Motor neuron (in vitro differentiated cells): ENCODE measurements around the gene NEU1. TPM values are rescaled to one million over a fixed set of nuclear protein-coding genes. Genes with fewer than 3 reads are reported as not detected.

Experiments
- ATAC-seq, 8 experiments: fragments of 200-7000 bp; cut with Tn5 transposase; replicated peaks in 6 of 8; 2 replicates each; pipeline ENCODE4 v1.8.0; 2021; ENCODE audit warnings: mild to moderate bottlenecking in 8 of 8, moderate library complexity in 8 of 8
- H3K27ac ChIP-seq, 2 donors: fragments of 250-450 bp; sonication (Bioruptor Pico); 2 replicates each; pipeline ENCODE4 v1.9.0; 2021; ENCODE audit warnings: antibody characterized with exemption in 2 of 2, mild to moderate bottlenecking in 2 of 2, moderate library complexity in 1 of 2
- H3K4me1 ChIP-seq, 2 donors: fragments of 250-450 bp; sonication (Bioruptor Pico); replicated peaks in 1 of 2; 2 replicates each; pipeline ENCODE4 v1.6.1; 2021; ENCODE audit warnings: antibody characterized with exemption in 2 of 2, mild to moderate bottlenecking in 2 of 2, moderate library complexity in 1 of 2
- H3K4me3 ChIP-seq, 5 donors: fragments of 250-450 bp; sonication (Bioruptor Pico); 2 replicates each; pipeline ENCODE4 v1.9.0; 2021; ENCODE audit warnings: antibody characterized with exemption in 5 of 5, mild to moderate bottlenecking in 5 of 5, moderate library complexity in 4 of 5
- WGBS, 10 experiments: fragments of 450-650 bp; shearing (Covaris generic); methylation state at CpG; one replicate each; pipeline ENCODE4 v1.0.0; 2022; 5-methylcytosine and 5-hydroxymethylcytosine counted together
- in situ Hi-C, 9 experiments: fragments of 400-800 bp; cut with MboI; loops; one replicate each; pipeline ENCODE4 v1.15.0; 2021; ENCODE audit warnings: low sequenced_read_pairs in 9 of 9, low pct_unique_long_range_greater_than_20kb in 2 of 9; ENCODE audit not compliant: unreplicated experiment in 9 of 9
- total RNA-seq, 8 experiments: library from RNA; unstranded; fragments of 300-600 nt; gene quantifications; 2 replicates each; pipeline versions ENCODE4 v1.2.3 to v1.2.4, GENCODE V29; 2022

Gene NEU1
- total RNA-seq, 8 experiments from 2014 or later = 22.8 to 106 (median 36.2) TPM

DNA sequence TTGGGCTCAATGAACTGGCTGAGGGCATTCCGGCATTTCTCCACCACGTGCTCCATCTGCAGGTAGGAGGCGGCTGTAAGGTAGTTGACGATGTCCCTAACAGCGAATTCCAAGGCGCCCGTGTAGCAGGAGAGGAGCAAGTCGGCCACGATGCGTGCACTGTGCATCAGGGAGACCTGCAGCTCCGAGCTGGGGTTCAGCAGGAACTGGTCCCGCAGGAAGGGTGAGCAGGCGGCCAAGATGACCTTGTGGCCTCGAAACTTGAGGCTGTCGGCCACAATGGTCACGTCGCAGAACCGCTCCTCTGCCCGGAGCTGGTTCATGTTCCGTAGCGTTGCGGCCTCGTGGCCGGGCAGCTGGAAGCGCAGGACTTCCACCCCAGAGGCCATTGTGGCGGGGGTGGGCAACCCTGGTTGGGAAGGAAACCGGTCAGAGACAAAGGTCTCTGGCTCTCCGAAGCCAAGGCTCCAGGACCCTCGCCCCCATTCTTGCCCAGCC, 38.3 kb upstream of the NEU1 start:
- 32 to 60% methylated on average over 1 to 5 of the region's 29 CpGs; no CpG with 5 or more reads in 8 of the 10 experiments for WGBS, 10 experiments
- peak overlapping the region; percentile 91 to 92 for H3K27ac ChIP-seq
- H3K4me1 ChIP-seq = peaks cover 22 to 26% of the 10 kb centered on the region in 2 donors
- H3K4me3 ChIP-seq = peak overlapping the region; percentile 52 to 63 (median 60)
- ATAC-seq = no peak
- in situ Hi-C loops = no loop called here

DNA sequence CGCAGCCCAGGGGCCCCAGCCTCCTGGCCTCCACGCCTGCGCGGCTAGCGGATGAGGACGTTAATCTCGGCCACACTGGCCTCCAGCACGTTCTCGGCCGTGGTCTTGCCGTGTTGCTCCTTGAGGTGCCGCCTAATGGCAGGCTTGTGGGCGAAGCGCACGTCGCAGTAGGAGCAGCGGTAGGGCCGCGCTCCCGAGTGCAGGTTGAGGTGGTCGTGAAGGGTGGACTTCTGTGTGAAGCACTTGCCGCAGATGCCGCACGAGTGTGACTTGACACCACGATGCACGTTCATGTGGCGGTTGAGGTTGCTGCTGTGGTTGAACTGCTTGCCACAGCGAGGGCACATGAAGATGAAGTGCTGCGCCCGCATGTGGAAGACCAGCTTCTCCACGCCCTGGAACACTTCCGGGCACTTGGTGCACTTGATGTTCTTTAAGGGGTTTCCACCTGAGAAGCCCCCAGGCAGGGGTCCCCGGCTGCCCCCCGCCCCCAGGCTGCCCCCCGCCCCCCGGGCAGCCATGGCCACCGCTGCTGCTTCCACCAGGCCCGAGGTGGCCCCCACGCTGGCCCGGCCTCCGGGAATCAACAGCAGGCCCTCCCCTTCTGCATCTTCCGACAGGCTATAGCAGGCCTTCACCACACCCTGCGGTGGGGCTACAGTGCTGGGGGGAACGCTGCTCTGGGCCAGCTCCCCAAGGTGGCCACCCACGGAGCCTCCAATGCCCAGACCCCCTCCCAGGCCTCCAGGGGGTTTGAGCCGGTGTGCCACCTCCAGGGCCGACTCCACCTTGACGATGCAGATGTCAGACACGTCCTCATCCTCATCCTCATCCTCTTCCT, 37.5 kb upstream of the NEU1 start:
- 100% methylated on average over 1 of the region's 49 CpGs; no CpG with 5 or more reads in 9 of the 10 experiments for WGBS, 10 experiments
- Histone ChIP-seq H3K27ac (no peak overlapping the region), H3K4me3 (no peak overlapping the region), H3K4me1 (peaks cover 22 to 27% of the 10 kb centered on the region in 2 donors)
- in situ Hi-C loops = no loop called here
- ATAC-seq = no peak

DNA sequence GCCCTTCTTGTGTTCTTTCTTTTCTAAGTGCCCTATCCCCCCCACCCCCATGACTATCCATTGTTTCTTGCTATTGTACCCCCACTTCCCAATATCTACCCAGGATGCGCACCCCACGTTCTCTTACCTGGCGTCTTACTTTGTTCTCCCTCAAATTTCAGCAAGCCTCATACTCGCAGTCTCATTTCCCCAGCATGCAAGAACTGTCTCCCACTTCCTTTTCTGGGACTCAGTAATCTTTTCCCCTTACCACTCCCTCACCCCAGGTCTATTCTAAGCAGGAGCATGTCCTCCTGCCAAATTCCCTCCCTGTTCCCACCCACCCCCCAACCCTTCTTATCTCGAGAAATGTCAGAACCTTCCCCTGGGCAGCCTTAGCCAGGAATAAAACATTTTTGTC, 36.6 kb upstream of the NEU1 start:
- WGBS, 10 experiments = 83% methylated on average over 1 of the region's 5 CpGs; no CpG with 5 or more reads in 9 of the 10 experiments
- ATAC-seq = no peak
- peaks cover 22 to 27% of the 10 kb centered on the region in 2 donors for H3K4me1 ChIP-seq
- no peak overlapping the region for H3K27ac ChIP-seq
- H3K4me3 ChIP-seq = no peak overlapping the region
- in situ Hi-C loops = no loop called here

DNA sequence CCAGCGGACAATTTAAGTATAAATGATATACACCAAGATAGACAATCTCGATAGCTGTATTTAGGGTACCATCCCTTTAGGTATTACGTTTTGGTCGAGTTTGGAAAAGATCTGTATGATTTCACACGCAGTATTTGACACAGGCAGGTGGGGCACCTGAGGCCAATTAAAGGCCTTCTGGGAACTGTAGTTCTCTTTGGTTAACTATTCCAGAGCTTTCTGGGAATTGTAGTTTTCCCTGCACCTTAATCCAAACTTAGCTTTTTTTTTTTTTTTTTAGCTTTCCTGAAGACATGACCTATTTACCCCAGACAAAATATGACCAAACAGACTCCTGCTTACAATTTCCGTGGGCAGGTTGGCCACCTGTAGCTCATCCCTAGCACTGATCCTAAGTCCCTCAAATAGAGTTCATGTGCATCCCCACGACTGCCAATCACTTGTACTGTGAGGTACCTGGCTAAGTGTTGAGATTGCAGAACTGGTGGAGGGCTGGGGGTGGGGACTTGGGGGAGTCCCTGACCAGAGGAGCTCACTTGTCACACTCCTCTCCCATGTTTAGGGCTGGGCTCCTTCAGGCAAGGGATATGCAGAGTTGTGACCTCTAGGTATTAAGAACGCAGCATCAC, 35.9 kb upstream of the NEU1 start:
- Histone ChIP-seq H3K27ac (no peak overlapping the region), H3K4me3 (peak overlapping the region; percentile 67 to 87 (median 73)), H3K4me1 (peaks cover 22 to 27% of the 10 kb centered on the region in 2 donors)
- WGBS, 10 experiments = 0 to 28% (median 0%) methylated on average over 3 to 5 of the region's 8 CpGs; no CpG with 5 or more reads in 1 of the 10 experiments
- ATAC-seq = peak in 3 of 8 experiments; percentile 3 to 26 (median 11)
- in situ Hi-C loops = no loop called here

DNA sequence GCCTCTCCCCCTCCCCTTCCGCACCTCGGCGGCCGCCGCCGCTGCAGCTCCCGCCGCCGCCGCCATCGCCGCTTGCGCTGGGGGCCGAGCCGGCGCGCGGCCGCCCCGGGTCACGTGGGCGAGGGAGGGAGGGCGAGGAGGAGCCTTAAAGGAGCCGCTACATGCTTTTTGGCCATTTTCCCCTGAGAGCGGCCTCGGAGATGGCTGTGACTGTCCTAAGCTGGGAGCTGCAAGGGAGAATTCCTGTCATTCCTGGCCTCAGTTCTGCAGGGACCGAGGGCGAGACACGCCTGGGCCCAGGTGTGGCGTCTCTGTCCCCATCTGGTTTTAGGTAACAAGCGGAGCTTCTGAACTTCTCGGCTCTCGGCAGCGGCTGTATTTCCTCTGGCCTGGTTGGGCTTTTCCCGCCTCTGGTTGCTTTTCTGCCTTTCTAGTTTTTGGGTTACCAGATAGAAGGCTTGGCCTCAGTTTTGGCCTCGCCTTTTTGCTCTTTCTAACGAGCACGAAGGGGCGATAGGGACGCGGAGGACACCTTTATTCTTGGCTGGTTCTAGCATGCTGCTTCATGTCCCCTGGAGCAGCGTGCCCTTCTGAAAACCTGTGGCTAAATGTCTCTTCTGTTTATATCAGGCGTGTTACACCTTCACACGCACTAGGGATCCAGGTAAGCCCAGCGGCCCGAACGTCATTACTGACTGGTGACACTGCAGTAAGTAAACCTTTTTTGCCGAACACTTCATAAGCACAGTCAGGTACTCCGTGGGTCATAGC, 35.2 kb upstream of the NEU1 start, which contains the start of gene EHMT2:
Gene EHMT2 (minus strand): TSS at position 87 of the 771 bp plus-strand sequence. CDS start 21 bp downstream, at position 66.
- H3K4me1 ChIP-seq = peaks cover 21 to 26% of the 10 kb centered on the region in 2 donors
- peak within 1 kb of the TSS; percentile 81 to 84 for H3K27ac ChIP-seq
- peak within 1 kb of the TSS; percentile 67 to 87 (median 73) for H3K4me3 ChIP-seq
- 0 to 4% (median 0%) methylated on average over 1 to 13 of the region's 49 CpGs; no CpG with 5 or more reads in 2 of the 10 experiments for WGBS, 10 experiments
- in situ Hi-C loops = no loop called here
- ATAC-seq = peak; percentile 31 to 64 (median 46)

DNA sequence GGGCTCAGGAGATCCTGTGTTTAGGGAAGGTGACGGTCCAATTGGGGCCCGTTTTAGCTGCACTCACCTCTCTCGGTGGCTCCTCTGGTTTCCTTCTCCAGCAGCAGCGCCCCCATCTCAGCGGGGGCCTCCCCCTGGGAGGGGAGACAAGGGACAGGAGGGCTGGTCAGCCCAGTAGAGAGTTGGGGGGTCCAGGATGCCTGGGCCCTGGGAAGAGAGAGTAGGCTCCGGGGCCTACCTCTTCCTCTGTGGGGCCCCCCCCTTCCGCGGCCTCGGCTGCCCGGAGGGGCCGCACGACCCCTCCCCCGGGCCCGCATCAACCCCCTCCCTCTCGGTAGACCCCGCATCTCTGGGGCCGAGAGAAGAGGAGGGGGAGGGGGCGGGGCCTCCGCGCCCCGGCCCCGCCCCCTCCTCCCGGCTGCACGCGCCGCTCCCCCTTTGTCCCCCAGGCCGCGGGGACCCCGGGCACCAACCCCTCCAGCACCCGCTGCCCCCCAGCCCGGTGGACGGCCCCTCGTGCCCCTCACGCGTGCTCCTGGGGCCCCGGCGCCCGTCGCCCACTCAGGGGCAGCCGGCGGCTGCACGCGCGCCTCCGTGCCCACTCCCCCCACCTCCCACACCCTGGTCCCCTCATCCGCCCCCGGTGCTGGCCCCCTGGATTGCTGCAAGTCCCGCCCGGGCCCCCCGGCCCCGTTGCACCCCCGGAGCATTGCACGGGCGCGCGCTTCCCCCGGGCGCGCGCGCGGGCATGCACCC, 34.4 kb upstream of the NEU1 start:
- Histone ChIP-seq H3K4me3 (peak overlapping the region; percentile 67 to 87 (median 73)), H3K4me1 (peaks cover 18 to 23% of the 10 kb centered on the region in 2 donors), H3K27ac (peak overlapping the region; percentile 81 to 84)
- peak in 7 of 8 experiments; percentile 1 to 28 (median 18) for ATAC-seq
- in situ Hi-C loops = no loop called here
- no CpG with 5 or more reads among the region's 62 CpGs for WGBS, 10 experiments

DNA sequence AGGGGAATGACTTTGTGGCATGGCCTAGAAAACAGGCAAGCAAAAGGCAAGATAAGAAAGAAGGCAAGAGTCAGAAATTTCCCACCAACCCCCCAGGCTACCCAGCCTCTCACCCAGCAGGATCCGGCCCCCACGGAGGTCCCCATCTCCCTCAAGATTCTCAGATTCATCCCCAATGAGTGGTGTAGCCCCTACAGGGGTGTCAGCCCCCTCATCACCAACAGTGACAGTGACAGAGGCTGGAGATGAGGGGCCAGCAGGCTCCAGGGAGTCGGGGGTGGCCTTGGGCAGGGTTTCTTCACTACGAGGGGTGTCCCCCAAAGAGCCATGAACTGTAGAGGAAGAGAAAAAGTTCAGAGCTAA, 33.9 kb upstream of the NEU1 start:
- Histone ChIP-seq H3K27ac (peak overlapping the region in 1 of 2 donors; percentile 81), H3K4me1 (peaks cover 18 to 23% of the 10 kb centered on the region in 2 donors), H3K4me3 (peak overlapping the region; percentile 67 to 87 (median 73))
- no CpG with 5 or more reads among the region's 4 CpGs for WGBS, 10 experiments
- in situ Hi-C loops = no loop called here
- no peak for ATAC-seq

DNA sequence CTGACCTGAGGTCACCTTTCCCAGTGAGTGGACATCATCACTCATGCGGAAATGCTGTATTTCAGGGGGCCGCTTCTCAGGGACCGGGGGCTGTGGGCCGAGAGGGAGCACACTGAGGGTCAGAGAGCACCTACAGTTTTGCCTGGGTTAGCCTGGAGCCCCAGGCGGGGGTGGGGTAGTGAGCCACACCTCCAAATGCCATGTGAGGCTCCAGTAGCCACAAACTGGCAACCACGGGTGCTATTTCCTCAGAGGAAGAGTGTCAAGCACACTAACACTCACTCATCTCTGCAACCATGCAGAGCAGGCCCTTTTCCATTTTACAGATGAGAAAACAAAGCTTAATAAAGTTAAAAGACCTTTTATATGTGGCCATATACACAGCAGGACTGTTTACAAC, 30.2 kb upstream of the NEU1 start:
- H3K4me1 ChIP-seq = peaks cover 6 to 7% of the 10 kb centered on the region in 2 donors
- H3K4me3 ChIP-seq = no peak overlapping the region
- in situ Hi-C loops = no loop called here
- no peak overlapping the region for H3K27ac ChIP-seq
- WGBS, 10 experiments = 60 to 86% (median 82%) methylated on average over 1 to 4 of the region's 6 CpGs; no CpG with 5 or more reads in 5 of the 10 experiments
- ATAC-seq = no peak

DNA sequence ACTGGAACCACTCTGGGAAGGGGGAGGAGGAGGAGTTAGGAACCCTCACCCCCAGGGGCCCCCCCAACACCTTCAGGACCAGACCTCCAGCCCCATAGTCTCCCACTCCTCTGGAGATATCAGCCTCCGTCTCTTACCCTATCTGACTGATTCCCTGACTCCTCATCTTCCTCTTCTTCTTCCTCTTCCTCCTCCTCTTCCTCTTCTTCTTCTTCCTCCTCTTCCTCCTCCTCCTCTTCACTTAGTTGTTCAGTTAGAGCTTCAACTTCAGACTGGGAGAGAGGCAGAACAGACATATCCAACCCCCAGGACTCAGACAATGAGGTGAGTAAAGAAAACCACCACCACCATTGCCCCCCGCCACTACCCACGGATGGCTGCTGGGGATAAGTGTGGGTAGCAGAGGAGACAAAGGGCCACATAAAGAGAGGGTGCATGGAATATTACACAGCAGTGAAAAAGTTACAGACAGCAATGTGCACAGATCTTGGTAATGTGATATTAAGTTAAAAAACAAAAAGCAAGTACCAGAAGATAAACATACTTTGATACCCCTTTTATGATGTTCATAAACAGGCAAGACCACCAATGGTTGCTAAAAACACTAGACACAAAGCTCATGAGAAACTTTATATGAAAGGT, 26.8 kb upstream of the NEU1 start:
- in situ Hi-C loops = no loop called here

DNA sequence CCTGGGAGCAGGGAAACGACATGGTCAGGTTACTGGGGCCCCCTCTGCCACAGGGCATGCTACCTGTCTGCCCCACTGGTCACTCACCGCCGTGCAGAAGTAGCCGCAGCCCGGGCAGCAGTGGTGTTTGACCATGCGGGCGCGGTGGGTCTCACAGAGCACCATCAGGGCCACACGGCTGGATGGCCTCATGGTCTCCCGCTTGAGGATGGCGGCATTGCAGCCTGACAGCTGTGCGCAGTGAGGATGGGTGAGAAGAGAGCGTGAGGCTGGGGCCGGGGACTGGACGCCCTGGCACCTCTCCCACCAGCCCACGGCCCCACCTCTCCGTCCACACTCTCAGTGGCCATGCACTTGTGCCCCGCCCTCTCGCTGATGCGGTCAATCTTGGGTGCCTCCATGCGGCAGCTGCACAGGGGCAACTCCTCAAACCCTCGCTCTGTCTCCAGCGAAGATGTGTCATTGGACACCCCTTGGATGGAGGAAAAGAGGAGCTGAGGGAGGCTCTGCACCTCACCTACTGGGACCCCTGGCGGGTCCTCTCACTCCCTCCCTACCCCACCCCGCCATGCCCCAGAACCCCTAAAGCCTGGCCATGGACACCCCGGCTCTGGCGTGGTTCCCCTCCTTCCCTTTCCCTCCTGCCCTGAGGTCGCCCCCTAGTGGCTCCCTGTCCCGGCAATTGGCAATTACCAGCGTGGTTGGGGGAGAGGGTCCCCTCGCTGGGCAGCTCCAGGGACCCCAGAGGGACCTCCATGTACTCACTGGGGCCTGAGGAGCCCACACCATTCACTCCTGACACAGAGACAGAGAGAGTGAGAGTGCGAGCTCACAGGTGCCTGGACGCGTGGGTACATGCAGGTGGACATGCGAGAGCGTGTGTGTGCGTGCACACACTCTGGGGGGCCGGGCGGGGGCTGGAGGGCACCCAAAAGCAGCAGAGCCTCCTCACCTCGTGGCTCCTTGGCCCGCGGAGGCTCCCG, 25.9 kb upstream of the NEU1 start:
- in situ Hi-C loops = no loop called here
- Histone ChIP-seq H3K4me3 (no peak overlapping the region), H3K27ac (no peak overlapping the region), H3K4me1 (no peaks in the 10 kb centered on the region)
- 67 to 100% methylated on average over 3 of the region's 43 CpGs; no CpG with 5 or more reads in 8 of the 10 experiments for WGBS, 10 experiments
- peak in 4 of 8 experiments; percentile 16 to 38 (median 18) for ATAC-seq

More for the DNA sequence above, 26.8 kb upstream of the NEU1 start:
- Histone ChIP-seq H3K27ac (no peak overlapping the region), H3K4me3 (no peak overlapping the region), H3K4me1 (no peaks in the 10 kb centered on the region)
- 83 to 100% (median 100%) methylated on average over 1 to 2 of the region's 3 CpGs; no CpG with 5 or more reads in 3 of the 10 experiments for WGBS, 10 experiments
- ATAC-seq = no peak
